Chondrocyte (in vitro differentiated cells): ENCODE measurements around the gene APOBEC3G. TPM values are rescaled to one million over a fixed set of nuclear protein-coding genes. Genes with fewer than 3 reads are reported as not detected.
"Not testable (repeated sequence)": the region's sequence is repeated elsewhere in the genome, so short reads cannot be mapped to it uniquely, and the experiment has no call there.

ENCODE experiments used
- DNase-seq: peaks from one replicate; pipeline ENCODE4 v3.0.0; 2021; ENCODE audit warnings: mixed read lengths, low spot score
- H3K27ac Mint-ChIP-seq: one replicate; pipeline ENCODE4 v1.8.0; 2021; ENCODE audit warnings: mild to moderate bottlenecking, moderate library complexity, mixed read lengths; ENCODE audit not compliant: unreplicated experiment
- H3K27me3 Mint-ChIP-seq: 2 replicates; pipeline ENCODE4 v1.8.0; 2021; ENCODE audit warnings: low read depth, mixed read lengths
- H3K36me3 Mint-ChIP-seq: 2 replicates; pipeline ENCODE4 v1.8.0; 2021; ENCODE audit warnings: low read depth, mixed read lengths
- H3K4me1 Mint-ChIP-seq: 2 replicates; pipeline ENCODE4 v1.8.0; 2021; ENCODE audit warnings: low read depth, mild to moderate bottlenecking, mixed read lengths
- H3K4me3 Mint-ChIP-seq: one replicate; pipeline ENCODE4 v1.8.0; 2021; ENCODE audit warnings: mild to moderate bottlenecking, moderate library complexity, mixed read lengths; ENCODE audit not compliant: unreplicated experiment
- H3K9me3 Mint-ChIP-seq: 2 replicates; pipeline ENCODE4 v1.8.0; 2021; ENCODE audit warnings: low read depth, mixed read lengths
- total RNA-seq: library from RNA; stranded (reverse); gene quantifications from 3 replicates; pipeline ENCODE4 v1.2.1, GENCODE V29; 2021
- TF ChIP-seq, protein P1 (sequence below): fragments of 200-600 bp; sonication (generic); IDR thresholded peaks from 2 replicates; pipeline ENCODE4 v1.5.0; 2021; ENCODE audit warnings: antibody characterized with exemption, mild to moderate bottlenecking, moderate library complexity

The APOBEC3G gene
- total RNA-seq, 1 donor from 2014 or later, result 0.87 TPM

DNA sequence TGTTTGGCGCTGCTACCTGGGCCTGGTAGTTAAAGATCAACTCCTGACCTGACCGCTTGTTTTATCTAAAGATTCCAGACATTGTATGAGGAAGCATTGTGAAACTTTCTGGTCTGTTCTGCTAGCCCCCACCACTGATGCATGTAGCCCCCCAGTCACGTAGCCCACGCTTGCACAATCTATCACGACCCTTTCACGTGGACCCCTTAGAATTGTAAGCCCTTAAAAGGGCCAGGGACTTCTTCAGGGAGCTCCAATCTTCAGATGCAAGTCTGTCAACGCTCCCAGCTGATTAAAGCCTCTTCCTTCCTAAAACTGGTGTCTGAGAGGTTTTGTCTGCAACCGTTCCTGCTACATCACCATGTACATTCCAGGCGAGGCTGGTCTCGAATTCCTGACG is 21.4 kb upstream of the APOBEC3G start:
- DNase-seq, result no peak
- no peaks in the 10 kb centered on the region for H3K27me3 Mint-ChIP-seq
- no peaks in the 10 kb centered on the region for H3K36me3 Mint-ChIP-seq
- TF ChIP-seq, protein P1, sequence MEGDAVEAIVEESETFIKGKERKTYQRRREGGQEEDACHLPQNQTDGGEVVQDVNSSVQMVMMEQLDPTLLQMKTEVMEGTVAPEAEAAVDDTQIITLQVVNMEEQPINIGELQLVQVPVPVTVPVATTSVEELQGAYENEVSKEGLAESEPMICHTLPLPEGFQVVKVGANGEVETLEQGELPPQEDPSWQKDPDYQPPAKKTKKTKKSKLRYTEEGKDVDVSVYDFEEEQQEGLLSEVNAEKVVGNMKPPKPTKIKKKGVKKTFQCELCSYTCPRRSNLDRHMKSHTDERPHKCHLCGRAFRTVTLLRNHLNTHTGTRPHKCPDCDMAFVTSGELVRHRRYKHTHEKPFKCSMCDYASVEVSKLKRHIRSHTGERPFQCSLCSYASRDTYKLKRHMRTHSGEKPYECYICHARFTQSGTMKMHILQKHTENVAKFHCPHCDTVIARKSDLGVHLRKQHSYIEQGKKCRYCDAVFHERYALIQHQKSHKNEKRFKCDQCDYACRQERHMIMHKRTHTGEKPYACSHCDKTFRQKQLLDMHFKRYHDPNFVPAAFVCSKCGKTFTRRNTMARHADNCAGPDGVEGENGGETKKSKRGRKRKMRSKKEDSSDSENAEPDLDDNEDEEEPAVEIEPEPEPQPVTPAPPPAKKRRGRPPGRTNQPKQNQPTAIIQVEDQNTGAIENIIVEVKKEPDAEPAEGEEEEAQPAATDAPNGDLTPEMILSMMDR, result no peak
- H3K4me3 Mint-ChIP-seq, result no peak overlapping the region
- H3K27ac Mint-ChIP-seq, result no peak overlapping the region
- no peaks in the 10 kb centered on the region for H3K4me1 Mint-ChIP-seq
- peaks cover 5% of the 10 kb centered on the region for H3K9me3 Mint-ChIP-seq

DNA sequence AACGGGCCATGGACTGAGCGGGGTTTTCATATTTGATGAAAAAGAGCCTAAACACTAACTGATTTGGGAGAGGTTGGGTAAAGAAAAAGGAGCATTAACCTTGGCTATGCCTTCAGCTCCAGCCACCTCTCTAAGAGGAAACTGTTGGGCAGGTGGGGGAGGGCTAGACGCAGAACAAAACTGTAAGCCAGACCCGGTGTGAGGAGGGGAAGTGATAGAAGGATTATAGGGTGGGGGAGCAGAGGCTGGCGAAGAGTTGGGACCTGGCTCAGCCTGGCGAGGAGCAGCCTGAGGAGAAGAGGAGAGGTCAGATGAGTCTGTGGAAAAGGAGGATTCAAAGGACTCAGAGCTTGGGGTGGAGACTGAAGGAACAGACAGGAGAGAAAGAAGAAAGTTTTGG is 15.8 kb upstream of the APOBEC3G start:
- H3K27me3 Mint-ChIP-seq, H3K36me3 Mint-ChIP-seq, H3K4me3 Mint-ChIP-seq, H3K9me3 Mint-ChIP-seq, H3K27ac Mint-ChIP-seq, H3K4me1 Mint-ChIP-seq, DNase-seq: not testable (repeated sequence)

DNA sequence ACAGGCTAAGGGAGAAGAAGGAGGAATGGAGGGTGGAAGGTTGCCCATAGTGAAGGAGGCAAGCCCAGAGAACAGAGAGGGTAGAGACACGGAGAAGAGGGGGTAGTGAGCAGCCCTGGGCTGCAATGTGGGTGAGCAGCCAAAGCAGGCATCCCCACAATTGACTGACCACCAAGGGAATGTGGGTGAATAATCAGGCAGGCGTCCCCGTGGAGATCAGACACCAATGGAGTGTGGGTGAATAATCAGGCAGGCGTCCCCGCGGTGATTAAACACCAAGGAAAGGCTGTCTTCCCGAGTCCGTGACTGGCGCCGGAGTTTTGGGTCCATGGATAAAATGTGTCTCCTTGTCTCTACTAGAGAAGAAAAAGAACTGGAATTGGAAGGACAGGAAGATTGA is 15.1 kb upstream of the APOBEC3G start:
- not testable (repeated sequence) for DNase-seq, H3K4me3 Mint-ChIP-seq, H3K9me3 Mint-ChIP-seq, H3K27ac Mint-ChIP-seq, H3K27me3 Mint-ChIP-seq, H3K36me3 Mint-ChIP-seq, H3K4me1 Mint-ChIP-seq

DNA sequence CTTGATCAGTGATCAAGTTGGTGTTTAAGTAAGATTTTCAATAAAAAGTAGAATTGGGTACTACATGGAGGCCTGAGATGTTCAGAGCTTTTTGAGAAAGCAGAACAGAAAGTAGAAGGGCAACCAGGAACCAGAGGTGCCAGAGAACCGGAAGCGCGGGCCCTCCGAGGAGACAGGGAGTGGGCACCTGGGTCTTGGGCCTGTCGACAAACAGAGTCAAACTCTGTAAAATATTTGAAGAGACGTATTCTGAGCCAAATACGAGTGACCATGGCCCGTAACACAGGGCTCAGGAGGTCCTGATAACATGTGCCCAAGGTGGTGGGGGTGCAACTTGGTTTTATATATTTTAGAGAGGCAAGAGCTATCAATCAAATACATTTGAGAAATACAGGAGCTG is 13.2 kb upstream of the APOBEC3G start:
- H3K27me3 Mint-ChIP-seq, H3K27ac Mint-ChIP-seq, H3K9me3 Mint-ChIP-seq, DNase-seq, H3K4me1 Mint-ChIP-seq, H3K4me3 Mint-ChIP-seq, H3K36me3 Mint-ChIP-seq: not testable (repeated sequence)

DNA sequence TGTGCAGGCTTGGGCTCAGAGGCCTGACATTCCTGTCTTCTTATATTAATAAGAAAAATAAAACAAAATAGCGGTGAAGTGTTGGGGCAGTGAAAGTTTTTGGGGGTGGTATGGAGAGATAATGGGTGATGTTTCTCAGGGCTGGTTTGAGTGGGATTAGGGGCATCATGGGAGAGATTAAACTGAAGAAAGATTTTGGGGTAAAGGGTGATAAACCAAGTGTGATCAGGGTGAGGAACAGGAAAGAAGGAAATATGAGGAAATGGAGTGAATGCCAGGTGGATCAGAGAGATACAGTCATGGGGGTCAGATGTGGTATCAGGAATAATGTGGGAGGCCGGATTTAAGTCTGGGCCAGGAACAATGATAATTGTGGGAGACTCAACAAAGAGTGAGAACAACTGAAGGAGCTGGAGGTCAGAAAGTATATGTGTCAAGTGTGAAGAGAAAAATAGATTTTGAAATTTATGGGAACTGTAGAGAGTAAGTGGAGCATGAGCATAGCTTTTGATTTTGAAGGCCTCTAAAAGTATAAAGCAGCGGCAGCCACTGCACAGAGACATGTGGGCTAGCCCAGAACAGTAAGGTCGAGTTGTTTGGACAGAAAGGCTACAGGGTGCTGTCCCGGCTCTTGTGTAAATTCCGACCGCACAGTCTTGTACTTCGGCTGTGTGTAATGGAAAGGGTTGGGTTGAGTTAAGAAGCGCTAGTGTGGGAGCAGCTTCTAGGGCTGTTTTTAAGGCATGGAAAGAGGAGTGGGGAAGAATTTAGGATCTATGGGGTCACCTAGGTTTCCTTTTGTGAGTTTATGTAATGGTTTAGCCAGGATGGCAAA is 10.4 kb upstream of the APOBEC3G start:
- not testable (repeated sequence) for H3K36me3 Mint-ChIP-seq, H3K4me1 Mint-ChIP-seq, H3K27me3 Mint-ChIP-seq, H3K4me3 Mint-ChIP-seq, H3K9me3 Mint-ChIP-seq, H3K27ac Mint-ChIP-seq, DNase-seq

DNA sequence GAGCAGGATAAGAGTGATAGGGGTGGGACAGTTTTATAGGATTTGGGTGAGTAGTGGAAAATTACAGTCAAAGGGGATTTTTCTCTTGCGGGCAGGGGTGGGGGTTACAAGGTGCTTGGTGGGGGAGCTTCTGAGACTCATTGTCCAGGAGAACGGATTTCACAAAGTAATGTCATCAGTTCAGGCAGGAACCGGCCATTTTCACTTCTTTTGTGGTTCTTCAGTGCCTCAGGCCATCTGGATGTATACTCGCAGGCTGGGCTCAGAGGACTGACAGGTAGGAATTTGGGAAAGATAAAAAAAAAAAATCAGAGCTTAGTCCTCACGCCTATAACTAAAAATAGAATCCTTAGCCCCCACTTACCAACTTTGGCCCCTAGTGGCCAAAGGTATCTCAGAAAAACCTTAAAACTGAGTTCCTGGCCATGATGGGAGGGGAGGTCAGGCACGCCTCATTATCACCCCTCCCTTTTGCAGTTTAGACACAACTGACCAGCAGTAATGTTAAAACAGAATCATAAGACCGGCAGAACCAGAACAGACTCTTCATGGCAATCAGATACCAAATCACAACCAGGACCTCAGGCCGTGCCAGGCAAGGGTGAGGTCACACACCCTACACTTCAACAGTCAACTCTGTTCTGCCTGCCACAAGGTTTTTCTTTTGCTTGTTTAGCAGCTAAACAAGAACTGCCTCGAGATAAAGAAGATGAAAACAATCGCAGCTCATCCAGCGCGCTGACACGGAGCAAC is 8.9 kb upstream of the APOBEC3G start:
- peaks cover 3% of the 10 kb centered on the region for H3K27me3 Mint-ChIP-seq
- H3K9me3 Mint-ChIP-seq, result no peaks in the 10 kb centered on the region
- TF ChIP-seq, protein P1, result no peak
- H3K36me3 Mint-ChIP-seq, result no peaks in the 10 kb centered on the region
- H3K4me3 Mint-ChIP-seq, result no peak overlapping the region
- DNase-seq, result no peak
- H3K4me1 Mint-ChIP-seq, result no peaks in the 10 kb centered on the region
- H3K27ac Mint-ChIP-seq, result no peak overlapping the region

DNA sequence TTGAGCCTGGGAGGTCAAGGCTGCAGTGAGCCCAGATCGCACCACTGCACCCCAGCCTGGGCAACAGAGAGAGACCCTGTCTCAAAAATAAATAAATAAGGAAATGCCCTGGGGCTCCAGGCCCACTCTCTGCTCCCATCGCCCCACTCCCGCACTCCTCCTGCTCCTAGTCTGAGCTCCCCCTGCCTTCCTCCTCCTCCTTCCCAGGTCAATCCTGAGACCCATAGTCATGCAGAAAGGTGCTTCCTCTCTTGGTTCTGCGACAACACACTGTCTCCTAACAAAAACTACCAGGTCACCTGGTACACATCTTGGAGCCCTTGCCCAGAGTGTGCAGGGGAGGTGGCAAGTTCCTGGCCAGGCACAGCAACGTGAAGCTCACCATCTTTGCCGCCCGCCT is 6.9 kb upstream of the APOBEC3G start:
- Mint-ChIP-seq H3K4me1 (no peaks in the 10 kb centered on the region), H3K36me3 (no peaks in the 10 kb centered on the region), H3K4me3 (no peak overlapping the region), H3K27me3 (peaks cover 3% of the 10 kb centered on the region), H3K9me3 (no peaks in the 10 kb centered on the region), H3K27ac (no peak overlapping the region)
- no peak for DNase-seq
- TF ChIP-seq, protein P1, result no peak

DNA sequence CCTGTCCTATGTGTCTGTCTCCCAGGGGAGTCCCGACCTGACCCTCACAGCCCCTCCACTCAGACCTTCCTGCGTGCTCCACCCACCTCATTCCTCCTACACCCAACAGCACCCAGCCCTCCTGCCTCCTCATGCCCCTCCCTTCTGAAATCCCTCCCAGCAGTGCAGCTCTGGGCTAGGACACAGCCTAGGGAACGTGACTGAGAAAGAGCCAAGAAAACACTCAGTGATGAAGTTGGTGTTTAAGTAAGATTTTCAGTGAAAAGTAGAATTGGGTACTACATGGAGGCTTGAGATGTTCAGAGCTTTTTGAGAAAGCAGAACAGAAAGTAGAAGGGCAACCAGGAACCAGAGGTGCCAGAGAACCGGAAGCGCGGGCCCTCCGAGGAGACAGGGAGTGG is 4.5 kb upstream of the APOBEC3G start:
- not testable (repeated sequence) for H3K36me3 Mint-ChIP-seq, H3K27ac Mint-ChIP-seq, H3K27me3 Mint-ChIP-seq, DNase-seq, H3K4me3 Mint-ChIP-seq, H3K9me3 Mint-ChIP-seq, H3K4me1 Mint-ChIP-seq
